H1 (cell line): ENCODE data around the gene LAIR2. TPM values are rescaled to one million over a fixed set of nuclear protein-coding genes. Genes with fewer than 3 reads are reported as not detected.

Experiments used
- CTCF ChIA-PET: fragments of 300-600 bp; sonication (Branson Sonifier 250); formaldehyde crosslinking; loops from one replicate; lab custom pipeline; 2021; ENCODE audit not compliant: partially characterized antibody; lab: Charles Lee
- POLR2A ChIA-PET: fragments of 300-600 bp; sonication (Branson Sonifier 250); formaldehyde crosslinking; loops from one replicate; lab custom pipeline; 2021; ENCODE audit warnings: inconsistent platforms; ENCODE audit not compliant: partially characterized antibody; lab: Charles Lee
- DNase-seq, 2 experiments: peaks; one replicate each; pipeline versions ENCODE4 v3.0.0 to v3.0.0-alpha.2; 2010 to 2022; ENCODE audit warnings: low spot score in 2 of 2, low read depth in 1 of 2, mixed read lengths in 1 of 2
- FAIRE-seq: peaks from 2 replicates; lab custom pipeline; 2011; peaks lifted over from hg19 to GRCh38; lab: Jason Lieb, UNC
- H2AFZ ChIP-seq: 2 replicates; pipeline ENCODE4 v1.8.1; 2012; ENCODE audit warnings: low read length, inconsistent platforms
- H2AK5ac ChIP-seq: 2 replicates; pipeline ENCODE4 v1.6.1; 2013; ENCODE audit warnings: low read depth, low read length
- H2BK120ac ChIP-seq: replicated peaks from 2 replicates; pipeline ENCODE3; 2013; ENCODE audit warnings: low read depth, low read length, inconsistent platforms
- H2BK12ac ChIP-seq: 2 replicates; pipeline ENCODE4 v1.6.1; 2013; ENCODE audit warnings: low read depth, low read length
- H2BK15ac ChIP-seq: 2 replicates; pipeline ENCODE4 v1.6.1; 2013; ENCODE audit warnings: low read length
- H2BK20ac ChIP-seq: 2 replicates; pipeline ENCODE4 v1.6.1; 2013; ENCODE audit warnings: low read length
- H2BK5ac ChIP-seq: 2 replicates; pipeline ENCODE4 v1.6.1; 2013; ENCODE audit warnings: low read depth, low read length
- H3K14ac ChIP-seq: 2 replicates; pipeline ENCODE4 v1.6.1; 2013; ENCODE audit warnings: inconsistent platforms; ENCODE audit not compliant: insufficient read length
- H3K18ac ChIP-seq: 2 replicates; pipeline ENCODE4 v1.6.1; 2013; ENCODE audit warnings: low read length; ENCODE audit errors: extremely low read depth
- H3K23ac ChIP-seq: 2 replicates; pipeline ENCODE4 v1.6.1; 2013; ENCODE audit warnings: inconsistent platforms; ENCODE audit not compliant: insufficient read length
- H3K23me2 ChIP-seq: 2 replicates; pipeline ENCODE4 v1.6.1; 2013; ENCODE audit warnings: low read depth, low read length
- H3K27ac ChIP-seq: 2 replicates; pipeline ENCODE4 v1.6.1; 2011; ENCODE audit warnings: low read depth, low read length, inconsistent platforms
- H3K27me3 ChIP-seq, 4 experiments: replicated peaks in 1 of 4; 1 replicate in 1 of 4; 2 replicates in 3 of 4; pipeline versions ENCODE4 v1.6.1 to v1.8.1; 2011 to 2013; ENCODE audit warnings: low read length in 3 of 4, mild to moderate bottlenecking in 3 of 4, inconsistent platforms in 2 of 4, mixed read lengths in 2 of 4, moderate library complexity in 1 of 4; ENCODE audit not compliant: control insufficient read depth in 3 of 4, insufficient read depth in 3 of 4; ENCODE audit errors: extremely low read depth in 1 of 4
- H3K36me3 ChIP-seq, 4 experiments: 2 replicates each; pipeline versions ENCODE4 v1.6.1 to v1.8.1; 2011 to 2013; ENCODE audit warnings: mild to moderate bottlenecking in 4 of 4, low read length in 3 of 4, moderate library complexity in 2 of 4, control low read depth in 1 of 4, inconsistent platforms in 1 of 4; ENCODE audit not compliant: insufficient read depth in 4 of 4, control insufficient read depth in 2 of 4
- H3K4ac ChIP-seq: replicated peaks from 2 replicates; pipeline ENCODE3; 2013; ENCODE audit warnings: low read length, low read depth, mixed read lengths, inconsistent platforms; ENCODE audit not compliant: insufficient read length
- H3K4me1 ChIP-seq, 4 experiments: replicated peaks in 1 of 4; 1 replicate in 1 of 4; 2 replicates in 3 of 4; pipeline versions ENCODE4 v1.6.1 to v1.8.1; 2011 to 2013; ENCODE audit warnings: low read length in 3 of 4, inconsistent platforms in 2 of 4, mixed read lengths in 1 of 4; ENCODE audit not compliant: insufficient read depth in 4 of 4, control insufficient read depth in 3 of 4
- H3K4me2 ChIP-seq, 2 experiments: 2 replicates each; pipeline versions ENCODE4 v1.6.1 to v1.8.1; 2011 to 2013; ENCODE audit warnings: low read depth in 2 of 2, low read length in 2 of 2, control low read depth in 1 of 2, inconsistent platforms in 1 of 2, mild to moderate bottlenecking in 1 of 2; ENCODE audit not compliant: insufficient read depth in 1 of 2
- H3K4me3 ChIP-seq, 4 experiments: fragments of 200-600, 300-600 bp in 1 of 4; sonication (generic), shearing (Covaris generic), sonication (Bioruptor Twin) in 1 of 4; 2 replicates each; pipeline versions ENCODE4 v1.5.1 to v1.8.1; 2011 to 2016; ENCODE audit warnings: low read length in 4 of 4, low read depth in 3 of 4, control low read depth in 2 of 4, inconsistent platforms in 2 of 4, mild to moderate bottlenecking in 2 of 4, mixed read lengths in 1 of 4, moderate library complexity in 1 of 4; ENCODE audit not compliant: insufficient read depth in 2 of 4; ENCODE audit errors: extremely low read depth in 1 of 4
- H3K56ac ChIP-seq: replicated peaks from 2 replicates; pipeline ENCODE3; 2013; ENCODE audit warnings: low read depth, mild to moderate bottlenecking, mixed read lengths, low read length, inconsistent platforms; ENCODE audit not compliant: insufficient read length
- H3K79me1 ChIP-seq: 2 replicates; pipeline ENCODE4 v1.6.1; 2013; ENCODE audit warnings: low read depth, low read length, control low read depth
- H3K79me2 ChIP-seq, 2 experiments: 2 replicates each; pipeline versions ENCODE4 v1.6.1 to v1.8.1; 2012 to 2013; ENCODE audit warnings: low read length in 2 of 2, mild to moderate bottlenecking in 2 of 2, inconsistent platforms in 1 of 2; ENCODE audit not compliant: insufficient read depth in 2 of 2, control insufficient read depth in 1 of 2
- H3K9ac ChIP-seq, 4 experiments: replicated peaks in 1 of 4; 1 replicate in 1 of 4; 2 replicates in 3 of 4; pipeline versions ENCODE4 v1.6.1 to v1.8.1; 2011 to 2013; ENCODE audit warnings: low read depth in 3 of 4, low read length in 3 of 4, control low read depth in 2 of 4, mild to moderate bottlenecking in 2 of 4, moderate library complexity in 2 of 4, inconsistent platforms in 1 of 4; ENCODE audit errors: extremely low read depth in 1 of 4
- H3K9me3 ChIP-seq, 2 experiments: 2 replicates each; pipeline versions ENCODE4 v1.6.1 to v1.8.1; 2012 to 2013; ENCODE audit warnings: mild to moderate bottlenecking in 2 of 2, moderate library complexity in 2 of 2, control low read depth in 1 of 2, inconsistent platforms in 1 of 2, low read depth in 1 of 2, low read length in 1 of 2, mixed read lengths in 1 of 2; ENCODE audit not compliant: insufficient read depth in 2 of 2
- H4K20me1 ChIP-seq, 2 experiments: replicated peaks in 1 of 2; 2 replicates each; pipeline versions ENCODE3 to v1.8.1; 2011 to 2013; ENCODE audit warnings: inconsistent platforms in 2 of 2, low read length in 2 of 2, mild to moderate bottlenecking in 1 of 2; ENCODE audit not compliant: insufficient read depth in 2 of 2, control insufficient read depth in 1 of 2
- H4K5ac ChIP-seq: 2 replicates; pipeline ENCODE4 v1.6.1; 2013; ENCODE audit warnings: low read length, low read depth, mixed read lengths, inconsistent platforms; ENCODE audit not compliant: insufficient read length
- H4K8ac ChIP-seq: 2 replicates; pipeline ENCODE4 v1.8.0; 2013; ENCODE audit warnings: mild to moderate bottlenecking, moderate library complexity, low read length, inconsistent platforms; ENCODE audit not compliant: insufficient read depth; ENCODE audit errors: extremely low read depth
- H4K91ac ChIP-seq: replicated peaks from 2 replicates; pipeline ENCODE3; 2013; ENCODE audit warnings: low read length, mixed read lengths, inconsistent platforms; ENCODE audit not compliant: insufficient read length
- ASH2L ChIP-seq: fragments of 200-600, 300-600 bp; sonication (generic); IDR thresholded peaks from one replicate; pipeline ENCODE4 v1.7.1; 2017; ENCODE audit warnings: low read length
- ATF3 ChIP-seq: IDR thresholded peaks from 2 replicates; pipeline ENCODE4 v1.6.1; 2011; ENCODE audit warnings: low read depth, mild to moderate bottlenecking, low read length; ENCODE audit not compliant: insufficient read depth
- CBX5 ChIP-seq: fragments of 300-800, 300-1000 bp; sonication (generic); IDR thresholded peaks from 2 replicates; pipeline ENCODE4 v1.7.1; 2016; ENCODE audit warnings: antibody characterized with exemption, low read length, low read depth
- CEBPB ChIP-seq: IDR thresholded peaks from 2 replicates; pipeline ENCODE4 v1.6.1; 2012; ENCODE audit warnings: low read depth, low read length
- CHD1 ChIP-seq: IDR thresholded peaks from 2 replicates; pipeline ENCODE4 v1.6.1; 2012; ENCODE audit warnings: low read depth, low read length, improper control_type of control experiment
- CHD2 ChIP-seq: IDR thresholded peaks from 2 replicates; pipeline ENCODE4 v1.6.1; 2012; ENCODE audit warnings: low read length, improper control_type of control experiment
- EP300 ChIP-seq, 2 experiments: IDR thresholded peaks; 1 replicate in 1 of 2; 2 replicates in 1 of 2; pipeline ENCODE4 v1.6.1; 2011 to 2012; ENCODE audit warnings: low read depth in 2 of 2, low read length in 2 of 2, mild to moderate bottlenecking in 2 of 2, borderline replicate concordance in 1 of 2, inconsistent platforms in 1 of 2, moderate library complexity in 1 of 2
- MAFK ChIP-seq: IDR thresholded peaks from 2 replicates; pipeline ENCODE4 v1.6.1; 2012; ENCODE audit warnings: low read depth, mild to moderate bottlenecking, improper control_type of control experiment, low read length
- SIRT6 ChIP-seq: IDR thresholded peaks from one replicate; pipeline ENCODE4 v1.7.1; 2012; ENCODE audit warnings: low read length, inconsistent platforms
- SIX5 ChIP-seq: IDR thresholded peaks from 2 replicates; pipeline ENCODE4 v1.6.1; 2011; ENCODE audit warnings: mild to moderate bottlenecking, low read depth, low read length
- TCF12 ChIP-seq: IDR thresholded peaks from 2 replicates; pipeline ENCODE4 v1.6.1; 2011; ENCODE audit warnings: low read depth, mild to moderate bottlenecking, low read length
- WGBS, 2 experiments: shearing (Covaris generic) in 1 of 2; methylation state at CpG; one replicate each; pipeline versions ENCODE4 v1.1.6 to v1.1.7; 2013 to 2015; ENCODE audit warnings: low lambda C conversion rate in 2 of 2, mixed read lengths in 2 of 2, inconsistent platforms in 1 of 2, low coverage in 1 of 2, missing lambda C conversion rate in 1 of 2; ENCODE audit not compliant: insufficient replicate concordance in 2 of 2, insufficient coverage in 1 of 2, insufficient read length in 1 of 2; ENCODE audit errors: extremely low coverage in 1 of 2, missing lambda C conversion rate in 1 of 2; 5-methylcytosine and 5-hydroxymethylcytosine counted together
- polyA plus RNA-seq, 7 experiments: library from polyadenylated mRNA; depleted of rRNA in 3 of 7; stranded (reverse) in 5 of 7; unstranded in 2 of 7; fragments of >200 nt in 5 of 7; fragments of 200-250 nt in 2 of 7; gene quantifications; 1 replicate in 5 of 7; 2 replicates in 1 of 7; 4 replicates in 1 of 7; pipeline versions ENCODE4 v1.2.1 to v1.2.3, GENCODE V29; 2011 to 2013; ENCODE audit warnings: missing spikeins in 2 of 7, mixed read lengths in 2 of 7
- total RNA-seq: library from RNA; stranded (reverse); fragmentation: NEBNext Ultra II Directional; extraction: Animal tissue kit (Norgen Biotek cat#: 25700); gene quantifications from 2 replicates; pipeline ENCODE4 v1.2.1, GENCODE V29; 2021

Gene LAIR2
- total and polyA plus RNA-seq, 2 of the 8 experiments (the other 6 are each of a cell fraction or from before 2014, with no cell fraction given) = not detected

- Histone ChIP-seq H3K27ac (peak overlapping the region; percentile 86), H2AFZ (no peak overlapping the region), H3K27me3 (peaks cover 0 to 16% (median 8%) of the 10 kb centered on the region in 4 experiments; a peak in 5 of 7 replicates), H3K79me2 (no peaks in the 10 kb centered on the region; a peak in 1 of 4 replicates), H3K36me3 (peaks cover 0 to 20% (median 5%) of the 10 kb centered on the region in 4 experiments; a peak in 4 of 8 replicates), H2BK5ac (peak overlapping the region; percentile 94), H3K23me2 (peaks cover 10% of the 10 kb centered on the region; the same call in 1 of the 2 replicates), H4K91ac (no peak overlapping the region), H3K9me3 (no peaks in the 10 kb centered on the region), H3K23ac (no peak overlapping the region), H2BK12ac (no peak overlapping the region), H2BK15ac (no peak overlapping the region), H3K18ac (peak overlapping the region; percentile 96), H2BK20ac (no peak overlapping the region), H4K8ac (peak overlapping the region; percentile 73), H3K9ac (peak overlapping the region in 3 of 4 experiments; percentile 70 to 77 (median 70); a peak in 6 of 7 replicates), H3K4me1 (peaks cover 0 to 8% (median 5%) of the 10 kb centered on the region in 4 experiments; a peak in 5 of 7 replicates), H3K56ac (no peak overlapping the region), H3K4me2 (peak overlapping the region; percentile 35 to 76), H3K4ac (no peak overlapping the region), H2AK5ac (no peak overlapping the region), H3K79me1 (peaks cover under 1% of the 10 kb centered on the region; the same call in 1 of the 2 replicates), H2BK120ac (no peak overlapping the region), H3K4me3 (peak overlapping the region; percentile 66 to 87 (median 80)), H4K5ac (peak overlapping the region; percentile 41), H3K14ac (no peak overlapping the region), H4K20me1 (peaks cover 0 to 8% of the 10 kb centered on the region in 2 experiments)
- 5% methylated on average over 36 of the region's 87 CpGs; no CpG with 5 or more reads in 1 of the 2 experiments for WGBS, 2 experiments
- ChIA-PET POLR2A (interaction anchor here (1.2 to 1.6 kb wide), 2 partner anchors 9 to 653 kb away, joined by 3 to 7 read pairs; partner anchors contain the start of genes CDC42EP5 and PPP1R12C), CTCF (no interaction called here)
- DNase-seq (peak; percentile 61 to 91), FAIRE-seq (no peak)
- TF ChIP-seq TCF12 = no peak
- no peak for TF ChIP-seq CEBPB
- TF ChIP-seq ATF3 = peak; percentile 44; the same call in 1 of the 2 replicates
- TF ChIP-seq SIX5 = no peak
- peak in 1 of 2 experiments; percentile 26; a peak in 1 of 3 replicates for TF ChIP-seq EP300 (IDR thresholded peaks at IDR 0.05; ENCODE audit: borderline replicate concordance in 1 of 2, low read depth in 2 of 2, low read length in 2 of 2)
- no peak for TF ChIP-seq MAFK
- no peak for TF ChIP-seq SIRT6
- TF ChIP-seq CHD2 = 0 out of 2 replicates have a peak, but pooled peaks have one; percentile 12
- peak; percentile 46 for TF ChIP-seq ASH2L
- no peak for TF ChIP-seq CBX5
- peak; percentile 38; the same call in 1 of the 2 replicates for TF ChIP-seq CHD1
These were observed 37.8 kb upstream of the LAIR2 start for GRCh38 chr19:54464630-54465425.
